GM10847 (cell line): ENCODE results near the gene TMPRSS9.

Experiments used
- POLR2A ChIP-seq: IDR thresholded peaks from 2 replicates; pipeline ENCODE4 v1.6.1; 2011; ENCODE audit not compliant: insufficient read length; ENCODE audit errors: extremely low read depth

The TMPRSS9 gene

DNA sequence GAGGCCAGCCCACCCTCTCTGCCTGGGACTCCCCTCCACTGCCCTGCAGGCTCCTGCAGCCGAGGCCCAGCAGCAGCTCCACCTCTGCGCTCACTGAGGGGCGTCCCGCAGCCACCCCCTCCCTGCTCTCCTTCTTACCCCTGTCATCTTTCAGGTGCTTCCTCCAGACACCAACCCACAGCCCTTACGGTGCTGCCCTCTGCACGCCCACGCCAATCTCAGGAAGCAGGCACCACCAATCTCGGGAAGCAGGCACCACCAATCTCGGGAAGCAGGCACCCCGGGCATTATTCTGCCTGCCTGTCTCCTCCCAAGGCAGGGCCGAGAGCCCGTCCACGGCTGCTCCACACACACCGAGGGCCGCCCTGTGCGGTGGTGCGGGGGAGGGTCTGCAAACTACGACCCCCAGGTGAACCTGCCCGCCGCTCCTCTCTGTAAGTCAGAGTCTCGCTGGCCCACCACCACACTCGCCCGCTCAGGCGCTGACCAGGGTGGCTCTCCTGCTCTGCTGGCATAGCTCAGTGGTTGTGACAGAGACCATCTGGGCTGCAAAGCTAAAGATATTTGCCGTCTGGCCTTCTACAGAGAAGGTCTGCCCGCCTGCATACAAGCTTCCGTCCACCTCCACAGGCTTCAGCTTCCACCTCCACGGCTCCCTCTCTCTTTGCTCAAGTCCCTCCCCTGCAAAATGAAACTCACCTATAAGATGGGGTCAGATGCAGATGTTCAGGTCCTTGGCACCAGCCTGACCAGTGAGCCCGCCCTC lies 34.6 kb upstream of the TMPRSS9 start:
- TF ChIP-seq POLR2A: no peak

DNA sequence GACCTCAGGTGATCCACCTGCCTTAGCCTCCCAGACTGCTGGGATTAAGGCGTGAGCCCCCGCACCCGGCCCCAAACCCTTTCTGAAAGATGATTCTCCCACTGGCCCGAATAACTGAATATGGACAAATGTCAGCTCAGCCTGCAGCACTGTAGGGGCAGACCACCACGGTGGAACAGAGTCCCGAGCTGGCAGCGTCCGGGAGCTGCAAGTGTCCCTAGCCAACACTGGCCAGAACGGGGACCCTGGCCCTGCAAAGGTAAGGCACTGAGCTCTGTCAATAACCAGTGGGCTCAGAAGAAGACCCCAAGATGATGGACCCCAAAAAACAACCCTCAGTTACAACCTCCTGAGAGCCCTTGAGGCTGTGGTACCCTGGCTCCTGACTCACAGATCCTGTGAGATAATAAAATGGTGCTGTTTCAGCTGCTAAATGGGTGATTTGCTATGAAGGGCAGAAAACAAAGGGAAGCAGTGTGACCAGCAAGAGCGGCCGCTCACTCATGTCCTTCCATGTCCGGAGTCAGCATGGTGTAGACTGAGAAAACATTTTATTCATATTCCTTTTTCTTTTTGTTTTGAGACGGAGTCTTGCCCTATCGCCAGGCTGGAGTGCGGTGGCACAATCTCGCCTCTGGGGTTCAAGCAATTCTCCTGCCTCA lies 33.2 kb upstream of the TMPRSS9 start:
- no peak for TF ChIP-seq POLR2A

DNA sequence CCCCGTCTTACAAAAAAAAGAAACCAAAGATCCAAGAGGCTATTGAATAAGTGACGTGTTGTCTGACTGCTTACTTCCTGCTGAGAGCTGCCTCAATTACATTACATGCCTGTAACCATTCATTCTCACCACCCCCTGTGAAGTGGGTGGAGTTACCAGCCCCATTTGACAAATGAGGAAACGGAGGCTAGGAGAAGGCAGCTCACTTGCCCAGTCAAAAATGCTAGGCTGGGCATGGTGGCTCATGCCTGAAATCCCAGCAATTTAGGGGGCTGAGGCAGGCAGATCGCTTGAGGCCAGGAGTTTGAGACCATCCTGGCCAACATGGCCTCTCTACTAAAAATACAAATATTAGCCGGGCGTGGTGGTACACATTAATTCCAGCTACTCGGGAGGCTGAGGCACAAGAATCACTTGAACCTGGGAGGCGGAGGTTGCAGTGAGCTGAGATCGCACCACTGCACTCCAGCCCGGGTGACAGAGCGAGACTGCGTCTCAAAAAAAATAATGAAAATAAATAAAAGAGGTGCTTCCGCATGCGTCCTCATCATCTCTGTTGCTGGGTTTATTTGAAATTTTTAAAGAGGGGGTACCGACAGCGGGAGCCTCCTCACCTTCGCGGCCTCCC lies 32.2 kb upstream of the TMPRSS9 start:
- TF ChIP-seq POLR2A: no peak

DNA sequence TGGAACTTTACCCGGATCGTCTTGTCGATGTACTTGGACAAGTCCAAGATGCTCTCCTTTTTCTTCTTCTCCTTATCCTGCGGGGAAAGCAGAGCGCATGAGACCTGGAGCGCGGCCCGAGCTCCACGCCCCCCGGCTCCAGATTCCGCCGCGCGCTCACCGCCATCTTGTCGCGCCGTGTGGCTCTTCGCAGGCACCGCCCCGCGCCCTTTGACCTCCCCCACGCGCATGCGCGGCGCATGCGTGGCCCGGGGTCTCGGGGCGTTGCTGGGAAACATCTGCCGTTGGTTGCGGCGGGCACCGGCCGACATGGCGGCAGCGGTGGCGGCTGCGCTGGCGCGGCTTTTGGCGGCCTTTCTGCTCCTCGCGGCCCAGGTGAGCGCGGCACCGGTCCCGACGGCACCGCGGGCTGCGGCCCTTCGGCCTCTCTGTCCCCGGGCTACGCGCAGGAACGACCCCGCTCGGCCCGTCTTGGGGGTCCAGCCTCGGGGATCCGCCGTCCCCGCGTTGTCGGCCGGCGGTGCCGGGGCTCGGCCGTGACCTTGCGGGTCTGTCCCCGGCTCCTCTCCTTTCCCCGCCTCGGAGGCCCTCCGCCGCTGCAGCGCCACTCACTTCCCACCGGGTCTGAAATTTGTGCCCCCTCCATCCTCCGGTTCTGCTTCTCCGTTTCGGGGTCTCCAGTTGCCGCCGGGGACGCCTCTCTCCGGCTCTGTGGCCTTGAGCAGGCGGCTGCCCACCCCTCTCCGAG lies 31.5 kb upstream of the TMPRSS9 start, which contains the start of the genes LSM7 and SPPL2B:
TSS of gene LSM7 (minus strand) at position 186 of the 748 bp plus-strand sequence. CDS start at position 166, 20 bp downstream.
TSS of gene SPPL2B (plus strand) at position 284 of the 748 bp plus-strand sequence. CDS start at position 310, 26 bp downstream.
- peak; percentile 94 for TF ChIP-seq POLR2A

DNA sequence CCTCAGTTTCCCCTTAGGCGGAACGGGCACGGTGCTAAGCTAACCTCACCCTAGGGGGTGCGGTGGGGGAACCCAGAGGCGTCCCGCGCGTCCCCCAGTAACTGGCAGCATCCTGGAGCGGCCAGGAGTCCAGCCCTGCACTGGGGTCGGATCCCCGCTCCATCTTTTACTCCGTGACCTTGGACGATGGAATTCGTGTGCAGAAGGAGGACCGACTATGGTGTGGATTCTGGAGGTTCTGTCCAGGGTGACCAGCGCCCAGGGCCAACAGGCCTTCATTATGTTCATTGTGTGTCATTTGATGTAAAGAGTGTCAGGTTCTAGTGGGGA lies 31.0 kb upstream of the TMPRSS9 start:
- TF ChIP-seq POLR2A: no peak

DNA sequence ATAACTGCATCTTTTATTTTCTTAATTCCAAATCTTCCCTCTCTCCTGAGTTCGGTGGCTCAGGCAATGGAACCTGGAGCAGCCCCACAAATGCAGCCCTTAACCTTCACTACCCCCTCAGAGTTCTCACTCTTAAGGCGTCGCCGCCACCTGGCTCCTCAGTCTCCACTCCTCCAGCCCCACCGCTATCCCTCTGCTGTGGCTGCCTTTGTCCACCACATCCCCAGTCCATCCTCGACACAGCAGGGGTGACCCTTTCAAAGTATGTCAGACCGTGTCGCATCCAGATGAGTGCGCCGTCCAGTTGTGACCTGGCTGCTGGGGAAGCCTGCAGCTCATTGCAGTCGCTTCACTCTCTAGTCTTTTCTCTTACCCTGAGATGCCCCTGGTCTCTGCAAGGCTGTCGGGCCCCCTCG lies 30.6 kb upstream of the TMPRSS9 start:
- TF ChIP-seq POLR2A: no peak

DNA sequence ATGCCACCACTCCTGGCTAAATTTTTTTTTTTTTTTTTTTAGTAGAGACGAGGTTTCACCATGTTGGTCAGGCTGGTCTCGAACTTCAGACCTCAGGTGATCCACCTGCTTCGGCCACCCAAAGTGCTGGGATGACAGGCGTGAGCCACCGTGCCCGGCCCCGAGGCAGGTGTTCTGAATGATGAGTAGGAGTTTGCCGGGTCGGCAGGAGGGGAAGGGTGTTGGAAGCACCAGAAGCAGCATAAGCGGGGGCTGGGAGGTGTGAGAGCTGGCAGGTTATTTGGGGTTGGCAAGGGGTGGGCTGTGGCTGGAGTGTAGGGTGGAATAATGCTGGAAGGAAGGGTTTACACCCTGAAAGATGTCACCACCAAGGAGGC lies 29.8 kb upstream of the TMPRSS9 start:
- TF ChIP-seq POLR2A: no peak

DNA sequence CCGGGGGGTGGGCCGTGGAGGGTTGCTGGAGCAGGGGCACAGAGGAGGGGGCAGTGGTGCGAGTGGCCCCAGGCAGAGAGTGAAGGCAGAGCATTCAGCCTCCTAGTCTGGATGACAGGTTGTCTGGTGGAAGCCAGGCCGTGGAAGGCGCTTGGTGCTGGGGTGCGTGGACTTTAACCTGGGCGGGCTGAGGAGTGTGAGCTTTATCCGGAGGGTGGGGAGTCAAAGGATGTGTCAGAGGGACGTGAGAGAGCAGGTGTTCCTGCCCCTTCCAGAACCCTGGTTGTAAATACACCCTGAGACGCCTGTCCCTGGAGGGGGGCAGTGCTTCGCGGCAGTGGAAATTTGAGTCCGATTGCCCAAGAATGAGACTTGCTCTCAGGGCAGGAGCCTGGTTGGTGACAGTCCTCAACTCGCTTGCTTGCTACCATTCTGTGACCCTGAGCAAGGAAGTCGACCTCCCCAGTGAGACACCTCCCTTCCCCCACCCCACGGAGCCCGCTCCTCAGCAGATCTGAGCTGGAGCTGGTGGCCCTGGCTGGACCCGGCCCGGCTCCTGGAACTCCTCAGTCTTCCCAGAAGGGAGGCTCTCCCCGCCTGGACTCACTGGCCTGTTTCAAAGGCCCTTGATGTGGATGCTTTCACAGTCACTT lies 29.3 kb upstream of the TMPRSS9 start:
- no peak for TF ChIP-seq POLR2A

DNA sequence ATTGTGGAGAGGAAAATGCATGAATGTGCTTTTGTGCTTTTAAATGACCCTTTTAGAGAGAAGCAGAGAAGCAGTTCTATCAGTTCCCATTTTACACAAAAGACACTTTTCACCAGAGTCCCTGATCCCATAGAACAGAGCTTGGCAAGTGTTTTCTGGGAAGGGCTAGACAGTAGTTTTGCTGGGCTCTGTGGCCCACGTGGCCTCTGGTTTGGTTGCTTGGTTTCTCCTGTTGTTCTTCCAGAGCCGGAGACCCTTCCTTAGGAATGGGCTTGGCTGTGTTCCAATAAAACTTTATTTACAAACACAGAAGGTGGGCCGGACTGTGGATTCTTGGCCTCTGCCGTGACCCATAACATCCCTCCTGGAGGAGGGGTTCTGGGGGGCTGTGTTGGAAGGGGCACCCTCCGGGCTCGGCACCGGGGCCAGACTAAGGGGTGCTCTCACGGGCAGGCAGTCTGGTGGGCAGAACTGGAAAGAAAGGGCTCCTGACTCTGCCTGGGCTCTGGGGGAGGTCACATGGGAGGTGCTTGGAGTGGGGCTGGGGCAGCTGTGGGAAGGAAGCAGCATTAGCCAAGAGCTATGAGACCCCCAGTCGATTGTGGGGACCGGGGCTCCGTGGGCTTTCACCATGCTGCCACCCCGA lies 28.3 kb upstream of the TMPRSS9 start:
- no peak for TF ChIP-seq POLR2A

DNA sequence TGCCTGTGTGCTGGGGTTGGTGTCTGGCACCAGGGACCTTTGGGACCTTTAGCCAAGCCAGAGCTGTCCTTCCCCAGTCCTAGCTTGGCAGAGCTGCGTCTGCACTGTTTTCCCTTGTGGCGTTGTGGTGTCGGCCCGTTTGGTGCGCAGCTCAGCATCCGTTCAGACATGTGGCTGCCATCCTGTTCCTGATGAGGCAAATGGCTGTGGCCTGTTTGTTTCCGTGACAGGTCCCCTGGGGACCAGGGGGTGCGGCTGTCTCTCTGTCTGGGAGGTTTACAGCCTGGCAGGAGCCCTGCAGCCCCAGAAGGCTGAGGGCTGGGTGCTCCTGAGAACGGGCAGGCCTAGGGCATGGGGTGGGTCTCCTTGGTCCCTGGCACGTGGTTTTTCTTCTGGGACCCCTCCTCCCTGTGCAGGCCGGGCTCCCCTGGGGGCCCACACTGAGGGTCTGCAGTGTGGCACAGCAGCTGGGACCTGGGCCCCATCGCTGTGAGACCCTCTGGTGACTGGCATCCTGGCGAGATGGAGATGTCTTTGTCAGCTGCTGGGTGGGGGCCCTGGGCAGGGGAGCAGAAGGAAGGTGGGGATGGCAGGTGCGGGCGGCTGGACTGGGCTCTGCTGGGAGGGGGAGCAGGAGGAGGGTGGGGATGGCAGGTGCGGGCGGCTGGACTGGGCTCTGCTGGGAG lies 27.6 kb upstream of the TMPRSS9 start:
- peak; percentile 4 for TF ChIP-seq POLR2A

DNA sequence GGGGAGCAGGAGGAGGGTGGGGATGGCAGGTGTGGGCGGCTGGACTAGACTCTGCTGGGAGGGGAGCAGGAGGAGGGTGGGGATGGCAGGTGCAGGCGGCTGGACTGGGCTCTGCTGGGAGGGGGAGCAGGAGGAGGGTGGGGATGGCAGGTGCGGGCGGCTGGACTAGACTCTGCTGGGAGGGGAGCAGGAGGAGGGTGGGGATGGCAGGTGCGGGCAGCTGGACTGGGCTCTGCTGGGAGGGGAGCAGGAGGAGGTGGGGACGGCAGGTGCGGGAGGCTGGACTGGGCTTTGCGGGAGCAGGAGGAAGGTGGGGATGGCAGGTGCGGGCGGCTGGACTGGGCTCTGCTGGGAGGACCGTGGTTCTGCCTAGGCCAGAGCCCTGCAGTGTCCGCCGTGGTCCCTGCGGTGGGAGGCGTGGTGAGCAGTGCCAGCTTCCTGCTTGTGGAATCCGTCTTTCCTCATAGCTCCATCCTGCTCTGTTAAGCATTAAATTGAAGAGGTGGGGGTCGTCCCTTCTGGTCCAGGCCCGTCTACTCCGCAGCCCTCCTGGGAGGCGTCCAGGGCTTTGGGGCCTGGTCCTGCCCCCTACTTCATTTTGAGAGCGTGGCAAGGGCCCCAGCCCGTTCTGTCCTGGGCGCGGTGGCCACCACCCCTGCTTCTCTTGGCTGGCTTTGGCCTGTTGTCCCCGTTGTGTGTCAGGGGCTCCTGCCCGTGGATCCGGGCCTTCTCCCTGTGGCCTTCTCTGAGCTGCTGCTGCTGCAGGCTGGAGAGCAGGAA lies 26.8 kb upstream of the TMPRSS9 start:
- no peak for TF ChIP-seq POLR2A

DNA sequence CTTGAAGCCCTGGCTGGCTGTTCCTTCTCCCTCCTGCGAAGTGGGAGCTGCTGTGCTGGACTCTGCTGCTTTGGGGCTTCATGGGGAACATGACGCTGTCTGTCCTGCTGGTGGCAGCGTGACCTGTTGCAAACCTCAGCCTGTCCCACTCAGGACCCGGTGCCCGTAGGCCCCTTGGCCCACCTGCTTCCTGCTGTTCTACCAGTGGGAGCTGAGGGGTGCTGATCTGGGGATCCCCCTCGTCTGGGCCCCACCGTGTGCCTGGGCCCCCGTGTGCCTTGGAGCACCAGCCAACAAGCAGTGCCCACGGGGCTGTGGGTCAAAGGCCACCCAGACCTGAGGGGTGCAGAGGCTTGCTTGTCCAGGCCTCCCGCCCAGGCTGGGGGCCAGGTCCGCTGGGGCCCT lies 26.3 kb upstream of the TMPRSS9 start:
- TF ChIP-seq POLR2A: no peak

DNA sequence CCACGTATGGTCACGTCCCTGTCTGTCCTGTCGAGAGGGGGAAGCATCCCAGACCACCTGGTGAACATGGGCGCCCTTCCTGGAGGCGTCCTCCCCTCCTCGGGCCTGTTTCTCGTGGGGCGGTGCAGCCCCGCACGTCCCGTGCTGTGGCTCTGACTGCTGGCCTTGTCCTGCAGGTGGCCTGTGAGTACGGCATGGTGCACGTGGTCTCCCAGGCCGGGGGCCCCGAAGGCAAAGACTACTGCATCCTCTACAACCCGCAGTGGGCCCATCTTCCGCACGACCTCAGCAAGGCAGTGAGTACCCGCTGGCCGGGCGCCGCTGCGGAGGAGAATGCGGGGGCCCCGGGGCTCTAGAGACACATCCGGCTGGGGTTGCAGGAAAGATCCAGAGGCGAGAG lies 25.6 kb upstream of the TMPRSS9 start:
- TF ChIP-seq POLR2A: no peak
